SJSA1 (cell line): Measurements from ENCODE around the gene SLC8A1. TPM values are rescaled to one million over a fixed set of nuclear protein-coding genes. Genes with fewer than 3 reads are reported as not detected.

ENCODE experiments used
- DNase-seq, 2 experiments: peaks; one replicate each; pipeline ENCODE4 v3.0.0-alpha.2; 2015 to 2020; ENCODE audit warnings: low spot score in 2 of 2, low read depth in 1 of 2
- H3K27ac ChIP-seq: fragments of 250-450 bp; sonication (Bioruptor Pico); 2 replicates; pipeline ENCODE4 v1.5.1; 2020; ENCODE audit warnings: mild to moderate bottlenecking, moderate library complexity
- H3K27me3 ChIP-seq: fragments of 250-450 bp; sonication (Bioruptor Pico); replicated peaks from 2 replicates; pipeline ENCODE4 v1.5.1; 2020; ENCODE audit warnings: mild to moderate bottlenecking, moderate library complexity
- H3K36me3 ChIP-seq: fragments of 250-450 bp; sonication (Bioruptor Pico); 2 replicates; pipeline ENCODE4 v1.5.1; 2020; ENCODE audit warnings: mild to moderate bottlenecking
- H3K4me1 ChIP-seq: fragments of 250-450 bp; sonication (Bioruptor Pico); replicated peaks from 2 replicates; pipeline ENCODE4 v1.6.1; 2021; ENCODE audit warnings: mild to moderate bottlenecking
- H3K4me3 ChIP-seq: fragments of 250-450 bp; sonication (Bioruptor Pico); 2 replicates; pipeline ENCODE4 v1.5.1; 2020; ENCODE audit warnings: mild to moderate bottlenecking
- H3K9me3 ChIP-seq: fragments of 250-450 bp; sonication (Bioruptor Pico); replicated peaks from 2 replicates; pipeline ENCODE4 v1.5.1; 2020; ENCODE audit warnings: mild to moderate bottlenecking
- total RNA-seq: library from RNA; depleted of rRNA; stranded (reverse); fragments of >200 nt; shearing (Covaris generic); gene quantifications from 2 replicates; pipeline ENCODE4 v1.2.3, GENCODE V29; 2014

SLC8A1 gene
- total RNA-seq, 1 experiment from 2014 or later, result 20.1 TPM

- DNase-seq, result no peak
- Histone ChIP-seq H3K4me1 (no peaks in the 10 kb centered on the region), H3K27ac (no peak overlapping the region), H3K27me3 (no peaks in the 10 kb centered on the region), H3K36me3 (no peaks in the 10 kb centered on the region), H3K9me3 (no peaks in the 10 kb centered on the region), H3K4me3 (no peak overlapping the region)
Observed at GRCh38 chr2:40184551-40184950, 267.3 kb downstream of the SLC8A1 start.

GRCh38 chr2:40181855-40182254, 270.0 kb downstream of the SLC8A1 start:
- H3K27me3 ChIP-seq, result no peaks in the 10 kb centered on the region
- H3K36me3 ChIP-seq, result no peaks in the 10 kb centered on the region
- no peak for DNase-seq
- no peak overlapping the region for H3K27ac ChIP-seq
- H3K4me1 ChIP-seq, result no peaks in the 10 kb centered on the region
- H3K4me3 ChIP-seq, result no peak overlapping the region
- H3K9me3 ChIP-seq, result no peaks in the 10 kb centered on the region

GRCh38 chr2:40179801-40180200, 272.1 kb downstream of the SLC8A1 start:
- no peak overlapping the region for H3K27ac ChIP-seq
- no peaks in the 10 kb centered on the region for H3K27me3 ChIP-seq
- H3K4me1 ChIP-seq, result no peaks in the 10 kb centered on the region
- H3K4me3 ChIP-seq, result no peak overlapping the region
- no peaks in the 10 kb centered on the region for H3K9me3 ChIP-seq
- no peak for DNase-seq
- no peaks in the 10 kb centered on the region for H3K36me3 ChIP-seq

- no peak for DNase-seq
- H3K27me3 ChIP-seq, result no peaks in the 10 kb centered on the region
- H3K4me1 ChIP-seq, result no peaks in the 10 kb centered on the region
- no peaks in the 10 kb centered on the region for H3K9me3 ChIP-seq
- H3K36me3 ChIP-seq, result no peaks in the 10 kb centered on the region
- H3K4me3 ChIP-seq, result no peak overlapping the region
- H3K27ac ChIP-seq, result no peak overlapping the region
Observed at GRCh38 chr2:40178971-40179370, 272.9 kb downstream of the SLC8A1 start.

GRCh38 chr2:40178171-40178778, 273.6 kb downstream of the SLC8A1 start:
- no peaks in the 10 kb centered on the region for H3K27me3 ChIP-seq
- H3K4me1 ChIP-seq, result no peaks in the 10 kb centered on the region
- no peak for DNase-seq
- no peaks in the 10 kb centered on the region for H3K9me3 ChIP-seq
- H3K36me3 ChIP-seq, result no peaks in the 10 kb centered on the region
- H3K27ac ChIP-seq, result no peak overlapping the region
- no peak overlapping the region for H3K4me3 ChIP-seq

GRCh38 chr2:40177366-40177765, 274.5 kb downstream of the SLC8A1 start:
- no peaks in the 10 kb centered on the region for H3K9me3 ChIP-seq
- DNase-seq, result no peak
- no peaks in the 10 kb centered on the region for H3K36me3 ChIP-seq
- no peak overlapping the region for H3K27ac ChIP-seq
- no peaks in the 10 kb centered on the region for H3K4me1 ChIP-seq
- H3K4me3 ChIP-seq, result no peak overlapping the region
- no peaks in the 10 kb centered on the region for H3K27me3 ChIP-seq

GRCh38 chr2:40173276-40173675, 278.6 kb downstream of the SLC8A1 start:
- H3K4me3 ChIP-seq, result no peak overlapping the region
- no peaks in the 10 kb centered on the region for H3K36me3 ChIP-seq
- no peak overlapping the region for H3K27ac ChIP-seq
- no peak for DNase-seq
- H3K27me3 ChIP-seq, result no peaks in the 10 kb centered on the region
- H3K4me1 ChIP-seq, result no peaks in the 10 kb centered on the region
- no peaks in the 10 kb centered on the region for H3K9me3 ChIP-seq

- no peaks in the 10 kb centered on the region for H3K9me3 ChIP-seq
- 0 out of 2 replicates have a peak, but pooled peaks cover 2% of the 10 kb centered on the region for H3K4me1 ChIP-seq
- no peak overlapping the region for H3K4me3 ChIP-seq
- no peak for DNase-seq
- no peaks in the 10 kb centered on the region for H3K27me3 ChIP-seq
- H3K36me3 ChIP-seq, result no peaks in the 10 kb centered on the region
- no peak overlapping the region for H3K27ac ChIP-seq
Observed at GRCh38 chr2:40169856-40170255, 282.0 kb downstream of the SLC8A1 start.

GRCh38 chr2:40169430-40169829, 282.5 kb downstream of the SLC8A1 start:
- H3K9me3 ChIP-seq, result no peaks in the 10 kb centered on the region
- DNase-seq, result no peak
- no peaks in the 10 kb centered on the region for H3K36me3 ChIP-seq
- no peak overlapping the region for H3K27ac ChIP-seq
- no peak overlapping the region for H3K4me3 ChIP-seq
- H3K4me1 ChIP-seq, result 0 out of 2 replicates have a peak, but pooled peaks cover 2% of the 10 kb centered on the region
- no peaks in the 10 kb centered on the region for H3K27me3 ChIP-seq

GRCh38 chr2:40168546-40168945, 283.3 kb downstream of the SLC8A1 start:
- Histone ChIP-seq H3K4me3 (no peak overlapping the region), H3K36me3 (no peaks in the 10 kb centered on the region), H3K4me1 (0 out of 2 replicates have a peak, but pooled peaks cover 2% of the 10 kb centered on the region), H3K27ac (no peak overlapping the region), H3K27me3 (no peaks in the 10 kb centered on the region), H3K9me3 (no peaks in the 10 kb centered on the region)
- DNase-seq, result no peak

GRCh38 chr2:40168032-40168431, 283.9 kb downstream of the SLC8A1 start:
- Histone ChIP-seq H3K27me3 (no peaks in the 10 kb centered on the region), H3K27ac (no peak overlapping the region), H3K4me3 (no peak overlapping the region), H3K4me1 (0 out of 2 replicates have a peak, but pooled peaks cover 2% of the 10 kb centered on the region), H3K36me3 (no peaks in the 10 kb centered on the region), H3K9me3 (no peaks in the 10 kb centered on the region)
- DNase-seq, result no peak

GRCh38 chr2:40166006-40166405, 285.9 kb downstream of the SLC8A1 start:
- DNase-seq, result no peak
- H3K36me3 ChIP-seq, result no peaks in the 10 kb centered on the region
- H3K27me3 ChIP-seq, result no peaks in the 10 kb centered on the region
- H3K4me1 ChIP-seq, result 0 out of 2 replicates have a peak, but pooled peaks cover 2% of the 10 kb centered on the region
- no peak overlapping the region for H3K4me3 ChIP-seq
- H3K9me3 ChIP-seq, result no peaks in the 10 kb centered on the region
- no peak overlapping the region for H3K27ac ChIP-seq

GRCh38 chr2:40165509-40165844, 286.4 kb downstream of the SLC8A1 start:
- Histone ChIP-seq H3K27me3 (no peaks in the 10 kb centered on the region), H3K36me3 (no peaks in the 10 kb centered on the region), H3K27ac (no peak overlapping the region), H3K4me1 (0 out of 2 replicates have a peak, but pooled peaks cover 2% of the 10 kb centered on the region), H3K4me3 (no peak overlapping the region), H3K9me3 (no peaks in the 10 kb centered on the region)
- DNase-seq, result no peak

GRCh38 chr2:40164736-40165508, 287.0 kb downstream of the SLC8A1 start:
- Histone ChIP-seq H3K9me3 (no peaks in the 10 kb centered on the region), H3K27me3 (no peaks in the 10 kb centered on the region), H3K4me1 (0 out of 2 replicates have a peak, but pooled peaks cover 2% of the 10 kb centered on the region), H3K36me3 (no peaks in the 10 kb centered on the region), H3K4me3 (no peak overlapping the region), H3K27ac (no peak overlapping the region)
- DNase-seq, result no peak
